CD4-positive, alpha-beta T cell treated with Interleukin-21 for 1 hour (primary cell): Measurements from ENCODE around the gene ZBED3.
A peak's percentile ranks its signal among the peaks of the same experiment; 100 is the strongest.

Experiments
- DNase-seq: peaks from one replicate; pipeline ENCODE4 v3.0.0-alpha.2; 2020

The ZBED3 gene

DNA sequence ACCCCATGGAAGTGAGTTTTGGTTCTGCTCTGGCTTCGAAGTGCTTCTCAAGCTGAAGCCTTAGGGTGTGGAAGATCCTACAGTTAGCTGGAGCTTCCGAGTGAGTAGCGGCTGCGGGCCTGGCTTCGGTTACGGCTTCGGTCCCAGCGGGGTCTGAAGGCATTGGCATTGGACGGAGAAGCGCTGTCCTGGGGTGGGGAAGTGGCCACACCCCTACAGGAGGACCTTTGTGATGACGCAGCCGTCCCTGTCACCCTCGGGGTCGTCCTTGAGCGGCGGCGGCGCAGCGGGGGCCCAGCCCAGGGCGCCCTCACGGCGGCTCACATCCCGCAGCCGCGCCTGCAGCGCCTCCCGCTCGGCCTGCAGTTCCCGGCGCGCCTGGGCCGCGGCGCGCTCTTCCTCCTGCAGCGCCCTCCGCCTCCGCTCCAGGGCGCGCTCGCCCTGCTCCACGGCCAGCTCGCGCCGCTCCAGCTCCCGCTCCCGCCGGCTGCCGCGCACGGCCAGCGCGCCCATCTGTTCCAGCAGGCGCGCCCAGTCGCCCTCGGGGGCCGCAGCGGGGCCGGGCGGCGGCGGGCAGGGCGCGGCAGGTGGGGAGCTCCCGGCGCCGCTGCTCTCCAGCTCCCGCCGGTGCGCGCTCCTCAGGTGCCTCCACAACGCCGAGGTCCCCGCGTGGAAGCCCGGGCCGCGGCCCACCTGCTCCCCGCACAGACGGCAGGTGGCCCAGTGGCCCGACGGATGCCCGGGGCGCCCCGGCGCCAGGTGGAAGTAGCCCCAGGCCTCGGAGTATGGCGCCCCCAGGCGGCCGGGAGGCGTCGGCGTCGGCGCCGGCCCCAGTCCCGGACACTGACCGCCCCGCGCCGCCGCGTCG, 9.9 kb downstream of the ZBED3 start:
- DNase-seq = peak; percentile 59

DNA sequence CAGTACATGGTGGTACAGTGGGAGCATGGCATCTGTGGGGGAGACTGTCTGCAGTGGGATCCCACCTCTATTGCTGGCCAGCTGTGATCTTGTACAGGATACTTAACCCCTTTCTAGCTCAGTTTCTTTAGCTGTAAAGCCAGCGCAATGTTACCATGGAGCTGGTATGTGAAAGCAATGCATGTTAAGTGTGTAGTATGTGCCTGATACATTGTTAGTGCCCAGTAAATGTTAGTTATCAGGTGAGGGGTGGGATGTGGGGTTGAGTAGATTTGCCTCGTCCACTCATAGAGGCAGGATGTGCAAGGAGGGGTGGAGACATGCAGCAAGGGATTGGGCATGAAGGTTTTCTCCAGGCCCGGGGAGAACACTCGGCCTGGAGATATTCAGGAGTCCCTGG, 12.3 kb downstream of the ZBED3 start:
- no peak for DNase-seq

DNA sequence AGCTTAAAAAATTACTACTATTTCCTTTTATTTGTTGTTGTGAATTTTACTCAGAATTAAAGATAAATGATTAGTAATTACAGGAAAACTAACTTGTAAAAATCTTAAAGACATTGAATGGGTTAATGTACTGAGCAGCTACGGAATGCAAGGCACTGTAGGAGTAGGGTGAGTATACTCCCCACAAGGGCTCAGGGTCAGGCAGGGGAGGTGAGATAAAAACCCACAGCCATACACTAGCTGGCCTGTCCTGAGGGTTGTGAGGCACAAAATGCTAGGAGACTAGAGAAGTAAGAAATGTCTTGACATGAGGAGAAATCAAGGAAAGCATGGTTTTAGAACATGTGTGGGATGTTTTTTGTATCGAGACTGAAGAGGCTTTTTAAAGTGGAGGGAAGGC, 13.4 kb downstream of the ZBED3 start:
- DNase-seq = no peak

DNA sequence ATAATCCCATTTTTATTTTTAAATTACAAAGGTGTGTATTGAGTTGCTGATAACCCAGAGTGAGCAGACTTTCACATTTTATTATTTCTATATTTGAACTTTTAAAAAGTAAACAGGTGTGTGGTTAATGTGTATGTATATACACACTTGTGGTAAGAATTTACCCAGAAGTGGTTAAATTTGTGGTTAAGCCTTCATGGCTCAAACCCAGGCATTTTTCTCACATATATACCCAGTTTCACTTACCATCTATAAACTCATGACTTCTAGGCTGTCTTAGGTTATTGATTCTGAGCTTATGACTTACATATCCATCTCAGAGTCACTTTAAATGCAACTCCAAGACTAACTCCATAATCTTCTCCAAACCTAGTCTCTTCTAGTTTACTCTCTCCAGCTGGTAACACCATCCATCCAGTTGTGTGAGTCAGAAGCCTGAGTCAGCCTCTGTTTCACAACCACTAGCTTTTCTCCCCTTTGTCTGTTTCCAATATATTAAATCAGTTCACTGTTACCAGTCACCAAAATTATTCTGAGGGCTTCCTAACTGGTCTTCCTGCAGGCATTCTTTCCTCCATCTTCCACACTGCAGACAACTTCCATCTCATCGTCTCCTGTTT, 20.2 kb downstream of the ZBED3 start:
- no peak for DNase-seq

DNA sequence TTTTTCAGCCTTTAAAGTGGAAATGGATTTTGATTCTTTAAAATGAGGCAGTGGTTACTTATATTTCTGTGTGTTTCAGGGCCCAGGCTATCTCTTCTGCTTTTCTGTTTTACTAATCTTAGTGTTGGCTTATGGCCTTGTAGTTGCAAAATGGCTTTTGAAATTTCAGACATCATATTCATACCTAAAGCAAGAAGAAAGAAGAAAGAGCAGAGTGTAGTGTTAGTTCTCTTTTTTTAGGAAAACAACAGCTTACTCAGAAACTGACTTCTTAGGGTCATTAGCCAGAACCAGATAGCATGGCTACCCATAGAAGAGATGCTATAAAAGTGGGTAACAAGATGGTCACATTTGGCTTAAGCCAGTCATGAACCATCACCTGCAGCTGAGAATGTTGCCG, 20.9 kb downstream of the ZBED3 start:
- no peak for DNase-seq

DNA sequence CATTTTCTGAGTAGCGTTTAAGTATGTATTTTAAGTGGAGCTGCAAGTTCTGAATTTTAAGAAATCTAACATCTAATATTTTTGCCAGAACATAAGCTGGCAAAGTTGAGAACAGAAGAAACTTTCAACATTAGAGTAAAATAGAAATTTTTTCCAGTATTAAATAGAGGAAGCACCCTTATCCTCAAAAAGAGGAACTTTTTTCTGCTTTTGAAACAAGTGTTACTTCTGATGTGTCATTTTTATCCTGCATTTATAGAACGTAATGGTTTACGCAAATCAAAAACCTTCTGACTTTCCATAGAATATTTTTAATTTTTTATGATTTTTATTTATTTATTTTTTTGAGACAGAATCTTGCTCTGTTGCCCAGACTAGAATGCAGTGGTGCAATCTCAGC, 21.8 kb downstream of the ZBED3 start:
- no peak for DNase-seq

DNA sequence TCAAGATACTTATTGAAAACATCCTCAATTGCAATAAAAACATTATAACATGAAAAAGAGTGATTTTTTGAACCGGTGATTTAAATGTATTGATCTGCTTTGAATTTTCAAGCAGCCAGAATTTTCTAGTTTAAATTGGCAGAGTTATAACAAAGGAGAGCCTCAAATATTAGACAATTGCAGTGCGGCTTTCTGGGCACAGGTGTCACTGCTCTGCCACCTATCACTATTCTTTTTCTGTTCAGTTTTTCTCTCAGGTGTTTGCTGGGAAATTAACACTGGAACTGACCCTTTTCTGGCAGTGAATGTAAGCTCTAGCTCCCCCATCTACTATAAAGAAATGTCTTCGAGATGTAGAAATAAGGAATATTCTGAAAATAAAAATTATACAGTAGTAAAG, 23.0 kb downstream of the ZBED3 start:
- DNase-seq = no peak

DNA sequence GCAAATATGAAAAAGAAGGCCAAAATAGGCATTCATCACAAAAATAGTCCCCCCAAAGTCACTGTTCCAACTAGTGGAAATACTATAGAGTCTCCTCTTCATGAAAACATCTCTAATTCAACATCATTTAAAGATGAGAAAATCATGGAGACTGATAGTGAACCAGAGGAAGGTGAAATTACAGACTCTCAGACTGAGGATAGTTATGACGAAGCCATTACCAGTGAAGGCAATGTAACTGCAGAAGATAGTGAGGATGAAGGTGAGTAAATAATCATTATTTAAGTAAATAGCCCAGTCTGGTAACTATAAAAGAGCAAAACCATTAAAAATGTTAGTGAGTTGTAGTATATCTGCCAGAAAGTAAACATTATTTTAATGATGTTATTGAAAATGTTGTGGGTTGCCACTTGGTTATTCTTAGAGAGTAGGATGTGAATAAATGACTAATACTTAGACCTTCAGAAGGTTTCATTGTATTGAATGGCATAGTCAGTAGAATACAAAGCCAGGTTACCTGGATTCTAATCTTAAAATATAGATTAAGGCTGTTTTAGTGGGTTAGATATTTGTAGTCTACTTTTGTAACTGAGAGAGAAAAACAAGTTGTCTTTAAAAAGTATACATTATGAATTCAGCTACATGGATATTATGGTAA, 40.5 kb downstream of the ZBED3 start:
- no peak for DNase-seq

DNA sequence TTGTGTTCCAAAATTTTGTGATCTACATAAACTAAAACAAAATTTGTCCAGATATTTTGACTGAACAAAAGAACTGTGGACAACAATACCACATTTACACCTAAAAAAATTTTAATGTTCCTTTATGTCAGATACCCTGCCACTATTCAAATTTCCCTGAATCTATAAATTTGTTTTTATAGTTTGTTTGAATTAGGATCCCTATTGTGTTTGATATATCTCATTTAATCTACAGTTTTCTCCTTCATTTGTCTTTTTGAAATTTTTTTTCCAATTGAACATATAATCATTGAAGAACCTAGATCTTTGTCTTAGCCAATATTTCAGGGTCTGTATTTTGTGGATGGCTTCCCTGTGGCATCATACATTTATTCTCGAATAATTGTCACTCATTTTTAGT, 51.1 kb downstream of the ZBED3 start:
- no peak for DNase-seq

DNA sequence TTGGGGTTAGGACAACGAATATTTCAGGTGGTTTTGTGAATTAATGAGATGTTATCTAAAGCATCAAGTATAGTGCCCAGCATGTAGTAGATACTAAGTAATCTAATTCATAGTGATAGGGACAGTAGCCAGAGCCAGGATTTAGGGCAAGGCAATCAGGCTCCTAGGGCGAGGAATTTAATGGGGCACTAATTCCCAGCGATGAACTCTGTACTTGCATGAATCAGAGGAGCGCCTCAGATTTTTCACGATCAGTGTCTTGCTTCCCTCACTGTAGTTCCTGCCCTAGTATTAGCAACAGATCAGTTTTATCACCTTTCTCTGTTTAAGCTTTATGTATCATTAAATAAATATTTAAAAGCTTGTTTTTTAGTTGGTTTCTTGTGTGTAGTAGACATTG, 53.7 kb downstream of the ZBED3 start:
- no peak for DNase-seq

DNA sequence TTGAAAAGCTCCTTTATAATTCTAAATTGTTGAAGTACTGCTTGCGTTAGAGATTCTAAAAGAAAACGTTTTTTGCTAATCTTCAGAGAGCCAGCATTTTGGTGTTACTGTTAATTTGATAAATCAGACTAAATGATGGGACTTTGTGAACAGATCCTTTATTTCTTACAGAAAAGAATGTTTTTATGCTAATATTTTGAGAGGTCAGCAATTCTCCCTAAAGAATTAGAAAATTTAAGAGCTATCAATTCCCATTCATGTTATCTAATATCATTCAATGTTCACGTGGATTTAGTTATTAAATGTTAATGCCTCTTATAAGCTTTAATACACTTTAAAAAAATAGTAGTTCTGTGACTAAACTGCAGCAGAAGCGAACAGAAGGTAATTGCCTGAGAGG, 54.5 kb downstream of the ZBED3 start:
- no peak for DNase-seq

DNA sequence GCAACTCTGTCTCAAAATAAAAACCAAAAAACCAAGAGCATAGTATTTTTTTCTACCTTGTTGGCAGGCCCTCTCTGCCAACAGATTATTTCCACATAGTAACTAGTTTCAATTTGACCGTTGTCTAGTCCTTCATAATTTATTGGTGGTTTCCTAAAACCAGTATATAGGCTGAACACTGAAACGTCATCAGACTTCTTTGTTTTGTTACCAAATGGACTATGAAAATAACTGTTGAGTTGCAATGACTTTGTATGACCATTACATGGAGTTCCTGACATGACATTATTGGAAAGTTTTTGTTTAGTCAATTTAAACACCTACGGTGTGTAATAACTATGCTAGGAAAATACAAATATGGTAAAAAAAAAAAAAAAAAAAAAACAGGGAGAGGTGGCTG, 55.2 kb downstream of the ZBED3 start:
- DNase-seq = no peak

DNA sequence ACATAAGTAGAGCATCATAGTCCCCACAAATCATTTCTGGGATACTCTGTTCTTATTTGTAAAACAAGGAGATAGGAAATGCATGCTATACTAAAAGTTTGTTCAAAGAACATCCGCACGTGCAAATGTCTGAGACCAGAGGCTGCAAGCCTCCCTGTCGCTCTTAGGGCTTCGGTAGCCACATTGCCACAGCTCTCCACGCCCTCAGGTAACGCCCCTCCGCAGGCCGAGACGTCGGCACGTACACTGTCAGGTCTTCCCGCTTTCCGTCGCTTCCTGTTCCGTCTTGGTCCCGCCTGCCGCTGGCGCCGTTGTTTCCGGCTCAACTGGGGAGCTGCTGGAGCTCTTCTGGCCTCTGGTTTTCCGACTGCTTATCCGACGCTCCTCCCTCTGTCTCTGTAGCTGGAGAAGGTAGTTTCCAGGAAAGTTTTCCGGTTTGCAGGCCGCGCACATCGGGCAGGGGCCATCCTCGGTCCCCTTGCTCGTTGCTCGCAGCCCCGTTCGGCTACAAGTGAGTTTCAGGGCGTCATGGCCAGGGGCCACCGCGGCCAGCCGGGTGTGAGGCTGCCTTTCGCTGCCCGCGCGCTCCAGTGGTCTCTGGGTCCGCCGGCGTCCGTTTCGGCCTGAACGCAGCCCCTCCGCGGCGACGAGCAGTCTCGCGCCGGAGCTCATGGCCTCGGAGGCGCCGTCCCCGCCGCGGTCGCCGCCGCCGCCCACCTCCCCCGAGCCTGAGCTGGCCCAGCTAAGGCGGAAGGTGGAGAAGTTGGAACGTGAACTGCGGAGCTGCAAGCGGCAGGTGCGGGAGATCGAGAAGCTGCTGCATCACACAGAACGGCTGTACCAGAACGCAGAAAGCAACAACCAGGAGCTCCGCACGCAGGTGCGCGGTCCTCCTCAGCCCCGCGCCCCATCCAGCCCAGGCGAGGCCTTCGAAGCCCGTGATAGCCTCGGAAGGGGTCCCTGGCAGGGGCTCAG, 56.7 kb downstream of the ZBED3 start, which contains the start of gene AGGF1:
AGGF1 (plus strand) TSS at position 308 of the 975 bp plus-strand sequence; CDS start at position 671, 363 bp downstream.
- DNase-seq = peak; percentile 89

DNA sequence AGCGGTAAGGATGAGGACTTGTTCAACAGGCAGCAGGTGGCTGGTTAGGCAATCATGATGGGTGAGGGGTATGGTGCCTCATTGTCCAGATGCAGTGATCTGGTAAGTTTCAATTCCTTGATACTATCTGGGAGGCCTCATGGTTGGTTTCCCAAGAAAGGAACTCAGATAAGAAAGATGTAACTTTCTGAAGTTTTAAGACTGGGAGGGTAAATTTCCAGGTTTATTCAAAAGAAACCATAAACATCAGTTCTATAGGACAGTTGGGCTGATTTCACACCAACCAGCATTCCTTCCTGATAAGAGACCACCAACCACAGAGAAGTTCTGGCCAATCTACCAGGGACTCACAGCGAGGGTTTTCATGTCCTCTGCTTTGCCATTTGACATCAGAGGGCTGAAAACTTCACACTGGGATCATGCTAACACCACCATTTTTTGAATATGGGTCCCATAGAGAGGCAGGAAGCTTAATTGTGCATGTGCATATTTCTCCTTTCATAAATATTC, 57.7 kb downstream of the ZBED3 start:
- no peak for DNase-seq

DNA sequence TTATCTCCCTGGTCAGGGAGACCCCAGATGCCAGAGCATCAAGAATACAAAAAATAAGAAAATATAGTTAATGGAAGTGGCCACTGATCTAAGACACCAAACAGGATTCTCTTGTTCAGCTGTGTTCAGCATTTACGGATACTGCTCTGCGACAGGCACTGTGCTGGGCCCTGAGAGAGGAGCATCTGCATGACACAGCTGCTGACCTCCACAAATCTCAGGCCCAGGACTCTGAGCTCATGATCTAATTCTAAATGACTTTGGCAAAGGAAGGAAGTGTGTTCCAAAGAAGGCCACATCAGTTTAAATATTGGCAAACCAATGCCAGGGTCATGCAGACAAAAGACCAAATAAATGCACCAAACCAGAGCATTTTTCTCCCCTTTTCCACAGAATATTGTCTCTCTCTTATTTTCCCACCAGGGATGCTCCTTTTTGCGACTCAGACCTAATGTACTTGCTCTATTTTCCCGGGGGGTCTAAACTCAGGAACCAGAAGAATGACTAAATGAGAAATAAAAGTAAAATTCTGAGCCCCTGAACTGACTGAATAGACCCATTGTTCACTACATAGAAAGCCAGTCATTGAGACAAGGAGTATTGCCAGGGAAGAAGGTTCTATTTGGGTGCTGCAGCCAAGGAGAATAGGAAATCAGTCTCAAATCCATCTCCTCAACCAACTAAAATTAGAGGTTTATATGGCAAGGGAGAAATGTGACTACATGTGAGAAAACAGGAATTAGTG, 58.3 kb downstream of the ZBED3 start:
- no peak for DNase-seq

DNA sequence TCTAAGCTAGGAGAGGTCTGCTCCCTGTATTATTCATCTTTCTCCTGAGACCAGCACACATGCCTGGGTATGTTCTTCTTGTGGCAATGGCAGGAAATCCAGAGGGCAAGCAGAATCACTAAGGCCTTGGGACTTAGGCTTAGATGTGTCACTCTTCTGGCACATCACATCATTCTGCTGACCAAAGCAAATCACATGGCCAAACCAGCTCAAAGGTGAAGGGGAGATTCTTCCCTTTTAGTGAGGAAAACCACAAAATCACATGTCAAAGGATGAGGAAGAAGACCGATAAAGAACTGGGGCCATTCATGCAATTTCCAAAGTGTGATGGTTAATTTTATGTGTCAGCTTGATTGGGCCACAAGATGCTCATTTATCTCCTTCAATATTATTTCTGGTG, 62.6 kb downstream of the ZBED3 start:
- no peak for DNase-seq

DNA sequence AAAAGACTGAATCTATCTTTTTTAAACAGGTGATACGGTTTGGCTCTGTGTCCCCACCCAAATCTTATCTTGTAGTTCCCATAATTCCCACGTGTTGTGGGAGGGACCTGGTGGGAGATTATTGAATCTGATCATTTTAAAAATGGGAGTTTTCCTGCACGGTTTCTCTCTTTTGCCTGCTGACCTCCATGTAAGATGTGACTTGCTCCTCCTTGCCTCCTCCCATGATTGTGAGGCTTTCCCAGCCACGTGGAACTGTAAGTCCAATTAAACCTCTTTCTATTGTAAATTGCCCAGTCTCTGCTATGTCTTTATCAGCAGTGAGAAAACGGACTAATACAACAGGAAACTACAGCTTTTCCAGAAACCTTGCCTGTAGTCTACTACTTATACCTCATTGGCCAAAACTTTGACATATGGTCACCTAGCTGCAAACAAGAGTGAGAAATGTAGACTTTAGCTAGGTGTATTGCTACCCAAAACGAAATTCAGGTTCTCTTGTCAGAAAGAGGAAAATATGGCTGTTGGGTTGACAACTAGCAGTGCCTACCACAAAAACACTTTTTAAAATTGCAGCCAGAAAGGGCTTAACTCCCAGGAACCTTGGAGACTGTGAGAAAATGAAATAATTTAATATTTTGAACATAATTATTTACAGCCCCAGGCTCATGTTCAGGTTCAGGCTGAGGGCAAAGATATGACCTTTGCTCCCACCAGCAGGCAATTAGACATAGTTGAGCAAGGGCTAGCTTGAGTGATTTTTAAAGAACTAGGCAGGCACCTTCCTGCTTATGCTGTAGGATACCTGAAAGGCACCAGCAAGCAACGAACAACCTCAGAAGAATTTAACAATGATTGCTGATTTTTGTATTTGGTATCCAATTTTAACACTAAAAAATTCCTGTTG, 64.3 kb downstream of the ZBED3 start:
- no peak for DNase-seq
